HepG2 (cell line): ENCODE results near the gene CAMTA2. TPM values are rescaled to one million over a fixed set of nuclear protein-coding genes. Genes with fewer than 3 reads are reported as not detected.

ENCODE experiments used
- HNRNPK ChIP-seq: fragments of 200-400 bp; formaldehyde crosslinking; IDR thresholded peaks from 2 replicates; pipeline ENCODE4 v1.6.1; 2018; ENCODE audit warnings: low read length, low read depth, moderate library complexity, mild to moderate bottlenecking; ENCODE audit not compliant: poor library complexity, severe bottlenecking
- HOXA5 ChIP-seq: sonication (generic); formaldehyde crosslinking; IDR thresholded peaks from 2 replicates; pipeline ENCODE4 v1.4.0; 2020; ENCODE audit warnings: missing genetic modification reagents
- MBNL3 ChIP-seq: fragments of 250-450 bp; sonication (Bioruptor Pico); conservative IDR thresholded peaks from 2 replicates; pipeline ENCODE4 v1.8.0; 2022; ENCODE audit warnings: mild to moderate bottlenecking, inconsistent platforms
- NR2F2 ChIP-seq: IDR thresholded peaks from 2 replicates; pipeline ENCODE4 v1.6.1; 2012; ENCODE audit warnings: low read depth, inconsistent platforms, borderline replicate concordance
- PAX8 ChIP-seq: sonication (generic); formaldehyde crosslinking; IDR thresholded peaks from 2 replicates; pipeline ENCODE4 v1.8.0; 2022; ENCODE audit warnings: mild to moderate bottlenecking, missing genetic modification reagents, borderline replicate concordance
- STAG1 ChIP-seq: sonication (generic); formaldehyde crosslinking; IDR thresholded peaks from 2 replicates; pipeline ENCODE4 v1.4.0; 2020; ENCODE audit warnings: missing genetic modification reagents
- ZBTB14 ChIP-seq: sonication (generic); formaldehyde crosslinking; IDR thresholded peaks from 2 replicates; pipeline ENCODE4 v1.4.0; 2020; ENCODE audit warnings: missing genetic modification reagents
- ZBTB33 ChIP-seq: sonication (generic); formaldehyde crosslinking; IDR thresholded peaks from 2 replicates; pipeline ENCODE4 v1.4.0; 2020; ENCODE audit warnings: missing genetic modification reagents
- ZFY ChIP-seq: sonication (generic); formaldehyde crosslinking; IDR thresholded peaks from 2 replicates; pipeline ENCODE4 v1.4.0; 2020; ENCODE audit warnings: missing genetic modification reagents
- ZMYM4 ChIP-seq: sonication (generic); formaldehyde crosslinking; IDR thresholded peaks from 2 replicates; pipeline ENCODE4 v1.8.1; 2023; ENCODE audit warnings: mild to moderate bottlenecking, missing genetic modification reagents
- ZNF292 ChIP-seq: sonication (generic); formaldehyde crosslinking; IDR thresholded peaks from 2 replicates; pipeline ENCODE4 v1.8.1; 2022; ENCODE audit warnings: mild to moderate bottlenecking, low read depth, missing genetic modification reagents, borderline replicate concordance
- ZNF317 ChIP-seq: sonication (generic); formaldehyde crosslinking; IDR thresholded peaks from 2 replicates; pipeline ENCODE4 v1.5.0; 2020; ENCODE audit warnings: mild to moderate bottlenecking, missing genetic modification reagents
- ZNF367 ChIP-seq: sonication (generic); formaldehyde crosslinking; IDR thresholded peaks from 2 replicates; pipeline ENCODE4 v1.4.0; 2020; ENCODE audit warnings: missing genetic modification reagents, borderline replicate concordance
- ZNF414 ChIP-seq: sonication (generic); formaldehyde crosslinking; IDR thresholded peaks from 2 replicates; pipeline ENCODE4 v1.5.0; 2020; ENCODE audit warnings: missing genetic modification reagents
- ZNF746 ChIP-seq: sonication (generic); formaldehyde crosslinking; IDR thresholded peaks from 2 replicates; pipeline ENCODE4 v1.8.0; 2022; ENCODE audit warnings: mild to moderate bottlenecking, missing genetic modification reagents
- polyA plus RNA-seq, 8 experiments: library from polyadenylated mRNA; depleted of rRNA in 3 of 8; stranded (reverse) in 7 of 8; unstranded in 1 of 8; fragments of >200 nt; fragmentation: Illumina TruSeq in 4 of 8; extraction: Trizol in 4 of 8; gene quantifications; 2 replicates each; pipeline versions ENCODE4 v1.2.1 to v1.2.3, GENCODE V29; 2011 to 2016; ENCODE audit warnings: low read depth in 4 of 8, missing spikeins in 1 of 8, mixed read lengths in 1 of 8; ENCODE audit not compliant: insufficient read depth in 1 of 8
- total RNA-seq, 5 experiments: library from RNA; depleted of rRNA; stranded (reverse); fragments of >200 nt; fragmentation: Illumina TruSeq; extraction: Trizol; gene quantifications; 2 replicates each; pipeline ENCODE4 v1.2.3, GENCODE V29; 2016; ENCODE audit warnings: low read depth in 1 of 5
- TF ChIP-seq, protein P1 (sequence below): sonication (generic); formaldehyde crosslinking; IDR thresholded peaks from 2 replicates; pipeline ENCODE4 v1.4.0; 2020; ENCODE audit warnings: mild to moderate bottlenecking, missing genetic modification reagents
- TF ChIP-seq, protein P2 (sequence below): sonication (generic); formaldehyde crosslinking; IDR thresholded peaks from 2 replicates; pipeline ENCODE4 v1.8.1; 2022; ENCODE audit warnings: mild to moderate bottlenecking, missing genetic modification reagents
- TF ChIP-seq, protein P3 (sequence below): sonication (generic); formaldehyde crosslinking; conservative IDR thresholded peaks from 2 replicates; pipeline ENCODE4 v1.8.1; 2023; ENCODE audit warnings: missing genetic modification reagents
- TF ChIP-seq, protein P4 (sequence below): sonication (generic); formaldehyde crosslinking; IDR thresholded peaks from 2 replicates; pipeline ENCODE4 v1.4.0; 2020; ENCODE audit warnings: missing genetic modification reagents

CAMTA2 gene
- total and polyA plus RNA-seq, 2 of the 13 experiments (the other 11 are each of a cell fraction or from before 2014, with no cell fraction given): 4.1 to 7.1 TPM

DNA sequence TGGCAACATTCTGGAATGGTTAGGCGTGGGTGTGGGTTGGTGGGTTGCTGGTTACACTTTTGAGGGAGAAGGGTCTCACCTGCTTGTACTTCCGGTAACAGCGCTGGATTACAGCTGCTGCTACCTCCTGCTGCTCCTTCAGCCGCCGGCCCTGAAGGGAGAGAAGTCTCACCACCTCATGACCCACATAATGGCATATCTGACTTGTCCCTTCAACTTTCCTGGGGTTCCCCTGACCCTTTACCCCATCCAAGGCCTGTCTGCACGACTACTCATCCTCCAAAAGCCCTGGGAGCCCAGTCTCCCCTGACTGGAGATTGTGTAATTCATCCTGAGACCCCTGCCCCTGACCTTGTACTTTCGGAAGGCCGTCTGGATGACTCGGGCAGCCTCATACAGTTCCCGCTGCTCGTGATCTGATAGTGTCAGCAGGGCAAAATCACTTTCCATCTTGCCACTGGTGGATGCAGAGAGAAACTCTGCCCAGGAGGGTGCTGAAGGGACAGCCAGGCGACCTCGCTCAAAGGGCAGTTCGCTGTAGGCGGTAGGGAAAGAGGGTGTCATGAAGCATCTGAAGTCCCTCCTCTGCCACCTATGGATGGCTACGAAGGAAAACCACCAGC lies 17.8 kb downstream of the CAMTA2 start (continued):
- TF ChIP-seq, protein P1, sequence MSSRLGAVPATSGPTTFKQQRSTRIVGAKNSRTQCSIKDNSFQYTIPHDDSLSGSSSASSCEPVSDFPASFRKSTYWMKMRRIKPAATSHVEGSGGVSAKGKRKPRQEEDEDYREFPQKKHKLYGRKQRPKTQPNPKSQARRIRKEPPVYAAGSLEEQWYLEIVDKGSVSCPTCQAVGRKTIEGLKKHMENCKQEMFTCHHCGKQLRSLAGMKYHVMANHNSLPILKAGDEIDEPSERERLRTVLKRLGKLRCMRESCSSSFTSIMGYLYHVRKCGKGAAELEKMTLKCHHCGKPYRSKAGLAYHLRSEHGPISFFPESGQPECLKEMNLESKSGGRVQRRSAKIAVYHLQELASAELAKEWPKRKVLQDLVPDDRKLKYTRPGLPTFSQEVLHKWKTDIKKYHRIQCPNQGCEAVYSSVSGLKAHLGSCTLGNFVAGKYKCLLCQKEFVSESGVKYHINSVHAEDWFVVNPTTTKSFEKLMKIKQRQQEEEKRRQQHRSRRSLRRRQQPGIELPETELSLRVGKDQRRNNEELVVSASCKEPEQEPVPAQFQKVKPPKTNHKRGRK (CRISPR knock-in tag): no peak
- TF ChIP-seq ZNF292 (CRISPR knock-in tag) (0 out of 2 replicates have a peak, but pooled peaks have one; percentile 43), PAX8 (CRISPR knock-in tag) (no peak), HNRNPK (no peak), ZMYM4 (CRISPR knock-in tag) (0 out of 2 replicates have a peak, but pooled peaks have one; percentile 16), MBNL3 (no peak), ZBTB14 (CRISPR knock-in tag) (no peak), STAG1 (CRISPR knock-in tag) (peak; percentile 32), ZNF414 (no peak), ZBTB33 (CRISPR knock-in tag) (peak; percentile 39; the same call in 1 of the 2 replicates), HOXA5 (0 out of 2 replicates have a peak, but pooled peaks have one; percentile 25), NR2F2 (no peak), ZNF746 (no peak), ZNF317 (CRISPR knock-in tag) (no peak), ZNF367 (CRISPR knock-in tag) (no peak), ZFY (CRISPR knock-in tag) (0 out of 2 replicates have a peak, but pooled peaks have one; percentile 8)
- TF ChIP-seq, protein P2, sequence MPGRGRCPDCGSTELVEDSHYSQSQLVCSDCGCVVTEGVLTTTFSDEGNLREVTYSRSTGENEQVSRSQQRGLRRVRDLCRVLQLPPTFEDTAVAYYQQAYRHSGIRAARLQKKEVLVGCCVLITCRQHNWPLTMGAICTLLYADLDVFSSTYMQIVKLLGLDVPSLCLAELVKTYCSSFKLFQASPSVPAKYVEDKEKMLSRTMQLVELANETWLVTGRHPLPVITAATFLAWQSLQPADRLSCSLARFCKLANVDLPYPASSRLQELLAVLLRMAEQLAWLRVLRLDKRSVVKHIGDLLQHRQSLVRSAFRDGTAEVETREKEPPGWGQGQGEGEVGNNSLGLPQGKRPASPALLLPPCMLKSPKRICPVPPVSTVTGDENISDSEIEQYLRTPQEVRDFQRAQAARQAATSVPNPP: no peak
- TF ChIP-seq, protein P3, sequence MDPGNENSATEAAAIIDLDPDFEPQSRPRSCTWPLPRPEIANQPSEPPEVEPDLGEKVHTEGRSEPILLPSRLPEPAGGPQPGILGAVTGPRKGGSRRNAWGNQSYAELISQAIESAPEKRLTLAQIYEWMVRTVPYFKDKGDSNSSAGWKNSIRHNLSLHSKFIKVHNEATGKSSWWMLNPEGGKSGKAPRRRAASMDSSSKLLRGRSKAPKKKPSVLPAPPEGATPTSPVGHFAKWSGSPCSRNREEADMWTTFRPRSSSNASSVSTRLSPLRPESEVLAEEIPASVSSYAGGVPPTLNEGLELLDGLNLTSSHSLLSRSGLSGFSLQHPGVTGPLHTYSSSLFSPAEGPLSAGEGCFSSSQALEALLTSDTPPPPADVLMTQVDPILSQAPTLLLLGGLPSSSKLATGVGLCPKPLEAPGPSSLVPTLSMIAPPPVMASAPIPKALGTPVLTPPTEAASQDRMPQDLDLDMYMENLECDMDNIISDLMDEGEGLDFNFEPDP (CRISPR knock-in tag): no peak
- TF ChIP-seq, protein P4, sequence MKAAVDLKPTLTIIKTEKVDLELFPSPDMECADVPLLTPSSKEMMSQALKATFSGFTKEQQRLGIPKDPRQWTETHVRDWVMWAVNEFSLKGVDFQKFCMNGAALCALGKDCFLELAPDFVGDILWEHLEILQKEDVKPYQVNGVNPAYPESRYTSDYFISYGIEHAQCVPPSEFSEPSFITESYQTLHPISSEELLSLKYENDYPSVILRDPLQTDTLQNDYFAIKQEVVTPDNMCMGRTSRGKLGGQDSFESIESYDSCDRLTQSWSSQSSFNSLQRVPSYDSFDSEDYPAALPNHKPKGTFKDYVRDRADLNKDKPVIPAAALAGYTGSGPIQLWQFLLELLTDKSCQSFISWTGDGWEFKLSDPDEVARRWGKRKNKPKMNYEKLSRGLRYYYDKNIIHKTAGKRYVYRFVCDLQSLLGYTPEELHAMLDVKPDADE (CRISPR knock-in tag): no peak; the same call in 1 of the 2 replicates
